GM04504 (cell line): ENCODE measurements around the gene KCNIP3.

Source experiments
- DNase-seq: peaks from one replicate; pipeline ENCODE4 v3.0.0-alpha.2; 2012; ENCODE audit warnings: low read depth

KCNIP3 gene

DNA sequence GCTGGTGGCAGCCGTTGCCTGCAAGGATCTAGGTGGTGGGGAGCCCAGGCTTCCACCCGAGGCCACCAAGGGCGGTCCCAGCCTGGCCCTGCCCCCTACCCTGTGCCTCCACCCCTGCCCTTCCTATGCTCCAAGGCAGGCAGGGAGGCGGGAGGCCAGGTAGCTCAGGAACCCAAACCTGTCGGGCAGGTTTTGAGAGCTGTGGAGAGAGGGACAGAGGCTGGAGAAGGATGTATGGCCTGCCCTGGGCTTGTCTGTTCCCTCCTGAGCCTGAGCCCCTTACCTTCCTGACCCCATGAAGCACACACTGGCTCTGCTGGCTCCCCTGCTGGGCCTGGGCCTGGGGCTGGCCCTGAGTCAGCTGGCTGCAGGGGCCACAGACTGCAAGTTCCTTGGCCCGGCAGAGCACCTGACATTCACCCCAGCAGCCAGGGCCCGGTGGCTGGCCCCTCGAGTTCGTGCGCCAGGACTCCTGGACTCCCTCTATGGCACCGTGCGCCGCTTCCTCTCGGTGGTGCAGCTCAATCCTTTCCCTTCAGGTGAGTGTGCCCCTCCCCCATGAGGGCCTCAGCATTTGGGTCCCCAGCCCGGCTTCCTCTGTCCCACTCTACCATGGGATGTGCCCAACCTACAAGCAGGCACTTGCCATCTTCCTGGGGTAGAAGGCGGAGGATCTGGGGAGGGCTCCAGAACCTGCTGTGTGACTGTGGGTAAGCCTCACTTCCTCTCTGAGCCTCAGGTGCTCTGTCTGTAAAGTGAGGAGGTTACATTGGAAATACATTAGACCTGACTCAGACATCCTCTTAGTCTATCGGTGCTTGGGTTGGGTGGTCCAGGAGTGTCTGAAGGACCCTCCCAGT is 22.6 kb upstream of the KCNIP3 start, which contains the start of gene PROM2:
TSS of gene PROM2 (plus strand) at position 159 of the 860 bp plus-strand sequence. CDS start at position 296, 137 bp downstream.
- DNase-seq = no peak

DNA sequence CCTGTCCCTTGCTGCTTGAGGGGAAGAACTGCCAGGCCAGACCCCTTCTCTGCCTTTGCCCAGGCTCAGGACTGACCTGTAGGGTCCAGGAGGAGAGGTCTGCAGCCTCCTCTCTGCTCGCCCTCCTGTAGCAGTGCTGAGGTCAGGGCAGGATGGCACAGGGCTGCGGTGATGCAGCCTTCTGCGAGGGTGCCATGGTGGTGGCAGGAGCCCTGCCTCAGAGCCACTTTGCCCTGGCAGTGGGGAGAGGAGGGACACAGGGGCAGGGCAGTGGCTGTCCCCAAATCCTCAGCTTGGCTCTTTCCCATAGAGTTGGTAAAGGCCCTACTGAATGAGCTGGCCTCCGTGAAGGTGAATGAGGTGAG is 22.0 kb upstream of the KCNIP3 start:
- no peak for DNase-seq

DNA sequence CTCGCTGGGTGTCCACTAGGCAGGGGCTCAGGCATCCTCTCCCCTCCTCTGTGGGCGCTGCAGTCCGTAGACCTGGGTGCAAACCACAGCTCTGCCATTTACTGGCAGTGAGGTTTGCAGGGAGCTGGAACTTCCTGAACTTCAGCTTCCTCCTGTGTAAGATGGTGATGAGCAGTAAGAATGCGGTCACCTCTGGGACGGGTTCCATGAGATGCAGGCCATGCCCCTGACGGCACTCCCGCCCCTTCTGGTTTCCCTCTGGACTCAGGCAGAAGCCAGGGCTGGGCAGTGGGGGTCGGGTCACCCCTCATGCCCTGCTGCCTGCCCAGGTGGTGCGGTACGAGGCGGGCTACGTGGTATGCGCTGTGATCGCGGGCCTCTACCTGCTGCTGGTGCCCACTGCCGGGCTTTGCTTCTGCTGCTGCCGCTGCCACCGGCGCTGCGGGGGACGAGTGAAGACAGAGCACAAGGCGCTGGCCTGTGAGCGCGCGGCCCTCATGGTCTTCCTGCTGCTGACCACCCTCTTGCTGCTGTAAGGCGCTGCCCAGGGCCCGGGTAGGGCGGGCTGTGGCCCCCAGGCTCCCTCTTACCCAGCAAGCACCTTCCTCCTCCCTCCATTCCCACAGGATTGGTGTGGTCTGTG is 21.4 kb upstream of the KCNIP3 start:
- no peak for DNase-seq

DNA sequence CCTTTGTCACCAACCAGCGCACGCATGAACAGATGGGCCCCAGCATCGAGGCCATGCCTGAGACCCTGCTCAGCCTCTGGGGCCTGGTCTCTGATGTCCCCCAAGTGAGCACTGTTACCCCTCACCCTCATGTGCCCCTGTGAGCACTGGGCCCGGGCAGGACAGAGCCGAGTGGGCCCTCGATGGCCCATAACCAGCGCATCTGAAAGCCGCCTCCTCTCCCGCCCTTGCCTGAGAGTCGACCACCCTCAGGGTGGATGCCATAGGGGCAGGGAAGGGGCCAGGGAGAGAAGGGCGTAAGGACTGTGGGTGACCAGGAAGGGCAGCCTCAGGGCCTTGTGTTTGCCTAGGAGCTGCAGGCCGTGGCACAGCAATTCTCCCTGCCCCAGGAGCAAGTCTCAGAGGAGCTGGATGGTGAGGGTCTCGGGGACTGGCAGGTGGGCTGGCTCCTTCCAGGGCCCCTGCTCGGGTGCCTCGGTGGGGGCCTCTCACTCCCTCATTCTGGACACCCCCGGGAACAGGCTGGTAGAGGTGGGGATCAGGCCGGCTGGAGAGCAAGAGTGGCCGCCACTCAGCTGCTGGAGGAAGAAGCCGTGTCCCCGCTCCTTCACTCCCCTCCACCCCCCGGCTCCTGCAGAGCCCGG is 20.8 kb upstream of the KCNIP3 start:
- DNase-seq = no peak

DNA sequence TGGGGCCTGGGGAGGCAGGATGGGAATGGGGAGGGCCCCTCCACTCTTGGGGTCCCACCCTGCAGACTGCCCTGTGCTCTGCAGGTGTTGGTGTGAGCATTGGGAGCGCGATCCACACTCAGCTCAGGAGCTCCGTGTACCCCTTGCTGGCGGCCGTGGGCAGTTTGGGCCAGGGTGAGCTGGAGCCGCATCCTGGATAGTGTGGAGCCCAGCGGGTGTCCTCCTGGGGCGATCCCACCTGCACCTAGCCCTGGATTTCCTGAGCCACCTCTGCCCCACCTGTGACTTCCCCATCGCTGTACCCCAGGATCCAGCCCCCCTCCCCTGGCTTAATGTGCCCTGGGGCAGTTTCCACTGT is 20.3 kb upstream of the KCNIP3 start:
- no peak for DNase-seq

DNA sequence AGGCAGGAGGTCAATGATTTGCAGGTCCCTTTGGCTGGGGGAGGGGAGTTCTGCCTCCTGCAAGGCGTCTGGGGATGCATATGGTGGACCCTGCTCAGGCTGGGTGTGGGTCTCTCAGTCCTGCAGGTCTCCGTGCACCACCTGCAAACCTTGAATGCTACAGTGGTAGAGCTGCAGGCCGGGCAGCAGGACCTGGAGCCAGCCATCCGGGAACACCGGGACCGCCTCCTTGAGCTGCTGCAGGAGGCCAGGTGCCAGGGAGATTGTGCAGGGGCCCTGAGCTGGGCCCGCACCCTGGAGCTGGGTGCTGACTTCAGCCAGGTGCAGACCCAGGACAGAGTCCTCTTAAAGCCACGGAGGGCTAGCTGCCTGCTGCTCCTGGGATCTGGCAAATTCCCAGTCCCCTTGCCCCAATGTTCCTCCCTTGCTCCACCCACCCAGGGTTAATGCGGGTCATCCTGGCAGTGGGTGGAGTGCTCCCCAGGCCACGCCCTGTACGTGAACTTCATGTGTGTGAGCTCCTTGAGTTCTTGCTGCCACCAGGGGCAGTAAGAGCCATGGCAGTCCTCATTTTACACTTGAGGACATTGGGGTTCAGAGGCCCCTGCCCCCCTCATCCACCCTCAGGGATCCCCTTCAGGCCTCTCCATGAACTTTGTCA is 19.8 kb upstream of the KCNIP3 start:
- no peak for DNase-seq

DNA sequence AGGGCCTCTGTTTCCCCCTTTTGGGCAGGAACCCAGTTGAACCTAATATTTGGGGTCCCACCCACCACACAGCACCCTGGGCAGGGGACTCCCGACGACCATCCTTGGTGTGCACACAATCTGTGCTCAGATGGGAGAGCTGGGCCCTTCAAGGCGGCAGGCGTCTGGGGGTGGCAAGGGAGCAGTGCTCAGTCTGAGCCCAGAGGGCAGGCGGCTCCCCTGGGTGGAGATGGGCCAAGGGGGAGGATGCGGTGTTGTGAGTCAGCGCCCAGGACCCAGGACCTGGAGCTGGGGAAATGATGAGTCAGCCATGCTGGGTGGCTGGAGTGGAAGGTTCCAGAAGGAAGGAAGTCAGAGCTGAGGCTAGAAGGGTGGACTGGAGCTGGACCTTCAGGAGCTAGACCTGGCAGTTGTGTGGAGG is 19.1 kb upstream of the KCNIP3 start:
- peak; percentile 42 for DNase-seq

DNA sequence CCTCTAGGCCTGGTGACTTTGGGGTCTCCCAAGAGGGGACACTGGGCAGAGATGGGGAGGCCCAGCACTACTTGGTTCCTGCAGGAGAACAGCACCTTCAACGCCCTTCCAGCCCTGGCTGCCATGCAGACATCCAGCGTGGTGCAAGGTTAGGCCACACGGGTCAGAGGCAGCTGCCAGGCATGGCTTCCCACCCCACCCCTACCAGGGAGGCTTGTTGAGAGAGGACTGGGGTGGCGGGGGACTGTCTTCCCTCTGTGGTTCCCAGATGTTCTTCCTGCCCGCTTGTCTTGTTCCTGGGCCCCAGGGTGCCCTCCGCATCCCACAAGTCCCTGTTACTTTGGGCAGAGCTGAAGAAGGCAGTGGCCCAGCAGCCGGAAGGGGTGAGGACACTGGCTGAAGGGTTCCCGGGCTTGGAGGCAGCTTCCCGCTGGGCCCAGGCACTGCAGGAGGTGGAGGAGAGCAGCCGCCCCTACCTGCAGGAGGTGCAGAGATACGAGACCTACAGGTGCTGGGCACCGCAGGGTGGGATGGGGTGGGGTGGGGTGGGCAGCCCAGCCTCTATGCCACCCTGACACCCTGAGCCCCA is 18.4 kb upstream of the KCNIP3 start:
- DNase-seq = no peak

DNA sequence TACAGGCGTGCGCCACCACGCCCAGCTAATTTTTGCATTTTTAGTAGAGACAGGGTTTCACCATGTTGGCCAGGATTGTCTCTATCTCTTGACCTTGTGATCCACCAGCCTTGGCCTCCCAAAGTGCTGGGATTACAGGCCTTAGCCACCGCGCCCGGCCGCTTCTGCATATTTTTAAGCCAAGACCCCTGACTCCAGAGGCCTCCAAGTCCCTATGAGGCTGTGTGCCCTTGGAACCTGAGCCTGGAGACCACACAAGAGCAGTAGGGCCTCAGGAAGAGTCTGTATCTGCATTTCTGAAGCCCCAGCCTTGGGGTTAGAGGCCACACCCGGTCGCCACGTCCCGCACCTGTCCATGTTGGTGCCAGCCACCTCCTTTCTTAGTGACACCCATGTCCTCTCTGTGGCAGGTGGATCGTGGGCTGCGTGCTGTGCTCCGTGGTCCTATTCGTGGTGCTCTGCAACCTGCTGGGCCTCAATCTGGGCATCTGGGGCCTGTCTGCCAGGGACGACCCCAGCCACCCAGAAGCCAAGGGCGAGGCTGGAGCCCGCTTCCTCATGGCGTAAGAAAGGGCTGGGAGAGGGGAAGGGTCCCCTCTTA is 17.6 kb upstream of the KCNIP3 start:
- DNase-seq = no peak

DNA sequence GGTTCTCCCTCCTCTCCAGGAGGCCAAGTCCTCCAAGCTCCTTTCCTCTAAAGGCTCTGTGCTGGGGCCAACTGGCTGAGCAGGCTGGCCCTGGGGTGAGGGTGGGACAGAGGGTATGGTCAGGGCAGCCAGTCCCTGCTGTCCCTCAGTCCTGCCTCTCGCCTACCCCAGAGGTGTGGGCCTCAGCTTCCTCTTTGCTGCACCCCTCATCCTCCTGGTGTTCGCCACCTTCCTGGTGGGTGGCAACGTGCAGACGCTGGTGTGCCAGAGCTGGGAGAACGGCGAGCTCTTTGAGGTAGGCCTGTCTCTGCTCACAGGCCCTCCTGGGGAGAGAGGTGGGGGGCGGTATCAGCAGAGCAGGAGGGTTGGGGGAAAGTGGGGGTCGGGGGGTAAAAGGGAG is 16.1 kb upstream of the KCNIP3 start:
- no peak for DNase-seq

DNA sequence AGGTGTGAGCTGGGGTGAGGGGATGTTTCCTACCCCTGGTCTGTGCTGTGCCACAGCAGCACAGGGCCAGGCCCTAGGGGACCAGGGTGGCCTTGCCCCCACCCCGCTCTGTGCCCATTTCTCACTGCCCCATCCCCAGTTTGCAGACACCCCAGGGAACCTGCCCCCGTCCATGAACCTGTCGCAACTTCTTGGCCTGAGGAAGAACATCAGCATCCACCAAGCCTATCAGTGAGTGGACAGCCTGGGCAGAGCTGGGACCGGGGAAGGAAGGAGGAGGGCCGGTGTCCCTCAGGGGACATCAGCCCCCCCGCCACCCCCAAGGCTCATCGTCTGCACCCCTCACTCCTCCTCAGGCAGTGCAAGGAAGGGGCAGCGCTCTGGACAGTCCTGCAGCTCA is 15.4 kb upstream of the KCNIP3 start:
- DNase-seq = no peak

DNA sequence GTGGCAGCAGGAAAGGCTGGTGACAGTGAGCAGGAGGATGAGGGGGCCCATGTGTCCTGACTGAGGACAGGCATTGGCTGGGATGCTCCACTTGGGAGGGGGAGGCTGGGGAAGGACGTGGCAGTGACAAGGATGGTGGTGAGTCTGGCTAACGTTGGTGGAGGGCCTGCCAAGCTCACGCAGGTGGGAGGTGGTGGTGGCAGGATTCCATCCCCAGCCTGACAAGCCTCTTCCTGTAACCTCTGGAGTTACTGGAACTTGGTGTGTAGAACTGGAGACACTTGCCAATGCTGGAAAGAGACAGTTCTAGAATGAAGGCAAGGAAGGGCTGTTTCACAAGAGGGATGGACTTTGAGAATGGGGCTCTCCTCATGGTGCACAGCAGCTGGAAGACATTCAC is 14.7 kb upstream of the KCNIP3 start:
- no peak for DNase-seq

DNA sequence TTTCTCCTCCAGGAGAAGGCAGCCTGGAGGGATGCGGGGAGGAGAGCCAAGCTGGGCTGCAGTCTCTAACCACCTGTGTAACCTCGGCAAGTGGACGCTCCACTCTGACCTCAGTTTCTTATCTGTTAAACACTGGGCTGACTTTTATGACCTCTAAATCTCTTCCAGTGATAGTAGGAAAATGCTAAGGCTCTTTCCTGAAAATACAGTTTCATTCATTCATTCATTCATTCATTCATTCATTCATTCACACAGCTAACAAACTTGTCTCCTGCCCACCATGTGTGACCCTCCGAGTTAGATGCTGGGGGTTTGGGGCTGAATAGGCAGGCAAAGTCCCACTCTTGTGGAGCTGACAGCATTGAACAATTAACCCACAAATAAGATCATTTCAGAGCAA is 13.6 kb upstream of the KCNIP3 start:
- DNase-seq = no peak

DNA sequence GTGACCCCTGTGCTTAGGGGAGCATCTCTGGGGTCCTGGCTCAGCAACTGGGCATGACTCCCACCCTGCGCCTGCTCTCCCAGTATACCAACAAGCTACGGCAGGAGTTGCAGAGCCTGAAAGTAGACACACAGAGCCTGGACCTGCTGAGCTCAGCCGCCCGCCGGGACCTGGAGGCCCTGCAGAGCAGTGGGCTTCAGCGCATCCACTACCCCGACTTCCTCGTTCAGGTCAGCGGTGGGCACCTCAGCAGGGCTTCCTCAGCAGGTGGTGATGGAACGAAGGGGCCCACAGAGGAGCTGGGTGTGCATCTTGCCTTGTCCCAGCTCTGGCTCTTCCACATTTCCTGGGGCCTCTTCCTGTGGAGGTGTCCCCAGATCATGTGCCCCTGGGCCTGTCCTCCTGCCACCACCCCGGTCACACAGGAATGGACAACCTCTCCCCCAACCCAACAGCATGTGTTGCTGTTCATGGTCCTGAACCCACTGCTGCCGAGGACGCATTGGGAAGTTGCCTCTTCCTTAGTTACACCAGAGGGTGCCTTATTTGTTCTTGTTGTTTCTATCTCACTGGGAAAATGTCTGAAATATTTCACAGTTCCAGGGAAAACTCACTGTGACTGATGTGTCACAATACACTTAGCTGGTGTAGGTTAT is 12.1 kb upstream of the KCNIP3 start:
- DNase-seq = no peak

DNA sequence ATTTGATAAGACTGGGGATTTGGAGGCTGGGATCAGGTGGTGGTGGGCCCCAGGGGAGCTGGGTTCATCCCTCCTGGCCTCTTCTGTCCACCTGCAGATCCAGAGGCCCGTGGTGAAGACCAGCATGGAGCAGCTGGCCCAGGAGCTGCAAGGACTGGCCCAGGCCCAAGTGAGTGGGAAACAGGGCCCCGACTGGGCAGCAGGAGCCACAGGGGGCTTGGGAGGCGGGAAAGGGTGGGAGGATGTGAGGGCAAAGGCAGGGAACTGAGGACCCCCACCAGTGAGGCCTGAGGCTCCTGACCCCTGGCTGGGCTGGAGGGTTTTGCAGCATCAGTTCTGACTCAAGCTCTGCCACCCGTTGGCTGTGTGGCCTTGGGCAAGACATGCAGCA is 11.6 kb upstream of the KCNIP3 start:
- DNase-seq = no peak

DNA sequence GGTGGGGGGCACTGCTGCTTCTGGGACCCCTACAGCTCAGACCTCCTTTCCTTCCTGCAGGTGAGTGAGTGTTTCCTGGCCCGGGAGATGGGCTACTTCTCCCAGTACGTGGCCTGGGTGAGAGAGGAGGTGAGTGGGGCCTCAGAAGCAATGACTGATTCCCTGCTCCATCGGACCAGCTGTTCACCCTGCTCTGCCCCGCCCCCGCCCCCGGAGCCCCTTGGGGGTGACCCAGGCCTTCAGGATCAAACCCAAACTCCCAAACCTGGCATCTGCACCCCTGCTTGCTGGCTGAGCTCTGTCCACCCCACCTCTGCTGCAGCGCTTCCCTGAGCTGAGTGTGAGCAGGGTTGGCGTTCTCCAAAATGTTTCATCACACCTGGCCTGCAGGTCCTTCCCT is 9.8 kb upstream of the KCNIP3 start:
- DNase-seq = no peak

DNA sequence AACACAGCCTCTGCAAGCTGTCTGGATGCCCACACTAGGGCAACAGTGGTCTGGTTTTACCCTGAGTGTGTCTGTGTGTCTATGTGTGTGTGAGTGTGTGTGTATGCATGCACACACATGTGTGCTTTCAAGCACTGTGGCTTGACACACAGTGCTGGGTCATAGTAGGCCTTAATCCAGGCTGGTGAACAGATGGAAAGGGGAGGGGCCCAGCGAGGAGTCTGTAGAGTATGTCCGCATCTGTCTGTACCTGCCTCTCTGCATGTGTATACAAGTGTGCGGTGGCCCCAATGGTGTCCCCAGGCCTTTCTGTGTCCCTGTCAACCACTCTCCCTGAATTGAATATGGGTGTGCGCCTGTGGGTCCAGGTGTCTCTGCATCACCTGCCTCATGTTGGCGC is 9.3 kb upstream of the KCNIP3 start:
- DNase-seq = no peak

DNA sequence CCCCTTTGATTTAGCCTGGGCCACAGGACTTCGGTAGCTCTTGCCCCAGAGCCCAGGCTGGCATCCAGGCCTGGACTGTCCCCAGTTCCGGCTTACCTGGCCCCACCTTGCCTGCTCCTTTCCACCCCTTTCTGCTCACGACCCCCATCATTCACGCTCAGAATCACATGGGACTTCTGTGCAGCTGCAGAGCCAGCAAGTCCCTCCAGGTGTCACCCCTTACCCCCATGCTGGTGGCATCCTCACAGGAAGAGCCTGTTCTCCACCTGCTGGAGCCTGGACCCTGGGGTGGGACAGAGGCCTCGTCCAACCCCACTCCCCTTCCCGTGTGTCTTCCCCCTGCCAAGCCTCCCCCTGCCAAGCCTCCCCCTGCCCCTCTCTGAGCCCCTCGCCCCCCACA is 7.9 kb upstream of the KCNIP3 start:
- no peak for DNase-seq

DNA sequence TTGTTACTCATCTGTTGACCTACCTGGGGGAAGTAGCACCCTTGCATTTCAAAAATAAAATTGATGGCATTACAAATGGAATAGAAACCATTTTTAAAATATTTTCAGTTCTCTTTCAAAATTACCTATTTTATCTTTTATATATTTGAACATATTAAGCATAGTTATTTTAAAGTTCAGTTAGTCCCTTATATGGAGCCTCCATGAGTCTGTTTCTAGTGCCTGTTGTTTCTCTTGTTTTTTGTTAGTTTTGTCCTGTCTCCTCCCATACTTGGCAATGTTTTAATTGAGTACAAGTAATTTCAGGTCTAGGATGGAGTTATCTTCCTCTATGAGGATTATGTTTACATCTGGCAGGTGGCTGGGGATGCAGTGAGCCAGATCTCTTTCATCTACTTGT is 5.9 kb upstream of the KCNIP3 start:
- DNase-seq = no peak

DNA sequence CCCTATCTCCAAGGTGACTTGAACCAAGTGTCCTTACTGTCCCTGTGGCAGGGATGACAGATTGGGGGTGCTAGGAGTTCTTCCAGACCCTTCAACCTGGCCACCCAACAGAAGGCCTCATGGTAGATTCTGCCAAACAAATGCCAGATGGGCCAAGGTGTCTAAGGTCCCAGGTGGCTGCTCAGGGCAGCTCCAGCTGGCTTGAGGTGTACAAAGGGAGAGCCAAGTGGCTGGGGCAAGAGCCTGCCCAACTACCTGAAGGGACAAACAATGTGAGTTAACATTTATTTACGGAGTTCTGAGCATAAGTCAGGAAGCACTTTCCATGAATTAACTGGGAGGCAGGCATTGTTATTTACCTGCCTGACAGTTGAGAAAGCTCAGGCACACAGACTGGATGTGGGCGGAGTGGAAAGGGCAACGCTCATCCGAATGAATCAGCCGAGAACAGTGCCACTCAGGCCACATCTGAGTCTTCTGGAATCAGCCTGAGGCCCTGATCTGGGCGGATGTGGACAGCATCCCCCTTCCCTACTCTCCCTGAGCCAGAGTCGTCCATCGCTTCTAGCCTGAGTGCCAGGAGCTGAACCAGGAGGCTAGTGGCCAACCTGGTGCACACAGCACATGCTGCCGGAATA is 4.4 kb upstream of the KCNIP3 start:
- no peak for DNase-seq
